GM12878 (cell line): ENCODE results near the gene CHRNG. TPM values are rescaled to one million over a fixed set of nuclear protein-coding genes. Genes with fewer than 3 reads are reported as not detected.

ENCODE experiments used
- ATAC-seq: fragments of 200-7000 bp; cut with Tn5 transposase; 3 replicates; pipeline ENCODE4 v1.9.1; 2020; ENCODE audit warnings: mild to moderate bottlenecking, moderate library complexity
- BruUV-seq: library from RNA; stranded (reverse); fragments of 400-500 nt; replicated peaks from 2 replicates; lab custom pipeline; 2021; lab: Mats Ljungman, UMichigan
- CTCF ChIA-PET: fragments of 300-600 bp; sonication (Branson Sonifier 250); formaldehyde crosslinking; extraction: SDS; loops from one replicate; lab custom pipeline; 2021; ENCODE audit warnings: inconsistent platforms; lab: Yijun Ruan, JAX
- POLR2A ChIA-PET: fragments of 350-600 bp; formaldehyde crosslinking; extraction: SDS; loops from one replicate; lab custom pipeline; 2021; ENCODE audit warnings: inconsistent platforms; lab: Charles Lee
- RAD21 ChIA-PET: fragments of 300-600 bp; sonication (Branson Sonifier 250); formaldehyde crosslinking; loops from one replicate; lab custom pipeline; 2023; ENCODE audit warnings: antibody characterized with exemption; ENCODE audit not compliant: unreplicated experiment; lab: Charles Lee
- SMC1A ChIA-PET: fragments of 300-600 bp; sonication (Branson Sonifier 250); formaldehyde crosslinking; loops from one replicate; lab custom pipeline; 2023; ENCODE audit not compliant: unreplicated experiment, uncharacterized antibody; lab: Charles Lee
- DNase-seq: peaks from one replicate; pipeline ENCODE4 v3.0.0-alpha.2; 2011; ENCODE audit warnings: low read depth, low spot score
- FAIRE-seq: peaks from 3 replicates; lab custom pipeline; 2011; peaks lifted over from hg19 to GRCh38; lab: Jason Lieb, UNC
- H2AFZ ChIP-seq: 2 replicates; pipeline ENCODE4 v1.6.0; 2011; ENCODE audit warnings: low read depth, low read length, control low read depth; ENCODE audit not compliant: control insufficient read depth
- H3K27ac ChIP-seq: 2 replicates; pipeline ENCODE4 v1.5.1; 2011; ENCODE audit warnings: control low read depth; ENCODE audit not compliant: control insufficient read depth, insufficient read depth
- H3K27me3 ChIP-seq, 2 experiments: replicated peaks in 1 of 2; 2 replicates each; pipeline versions ENCODE4 v1.6.0 to v1.6.1; 2011; ENCODE audit warnings: low read length in 1 of 2; ENCODE audit not compliant: control insufficient read depth in 2 of 2, insufficient read depth in 2 of 2
- H3K36me3 ChIP-seq, 2 experiments: 2 replicates each; pipeline ENCODE4 v1.5.1; 2011; ENCODE audit warnings: low read length in 1 of 2; ENCODE audit not compliant: control insufficient read depth in 2 of 2, insufficient read depth in 2 of 2
- H3K4me1 ChIP-seq: 2 replicates; pipeline ENCODE4 v1.6.1; 2011; ENCODE audit warnings: mild to moderate bottlenecking, low read length, moderate library complexity, mixed read lengths; ENCODE audit not compliant: control insufficient read depth, insufficient read depth
- H3K4me2 ChIP-seq: 2 replicates; pipeline ENCODE4 v1.6.0; 2011; ENCODE audit warnings: control low read depth; ENCODE audit not compliant: control insufficient read depth, insufficient read depth
- H3K4me3 ChIP-seq: fragments of 200-600 bp; sonication (generic); 2 replicates; pipeline ENCODE4 v1.5.1; 2016
- H3K79me2 ChIP-seq: 2 replicates; pipeline ENCODE4 v1.6.0; 2011; ENCODE audit warnings: low read length; ENCODE audit not compliant: control insufficient read depth, insufficient read depth
- H3K9ac ChIP-seq: 2 replicates; pipeline ENCODE4 v1.8.0; 2011; ENCODE audit warnings: low read length, control low read depth, mixed read lengths; ENCODE audit not compliant: control insufficient read depth, insufficient read depth
- H3K9me3 ChIP-seq: replicated peaks from 3 replicates; pipeline ENCODE4 v1.5.1; 2011; ENCODE audit warnings: mild to moderate bottlenecking, low read length; ENCODE audit not compliant: control insufficient read depth, insufficient read depth
- H4K20me1 ChIP-seq: 2 replicates; pipeline ENCODE4 v1.6.0; 2011; ENCODE audit not compliant: control insufficient read depth, insufficient read depth
- HDAC6 ChIP-seq: fragments of 200-600 bp; sonication (generic); IDR thresholded peaks from one replicate; pipeline ENCODE4 v1.8.0; 2017; ENCODE audit warnings: antibody characterized with exemption; ENCODE audit not compliant: unreplicated experiment
- KLF5 ChIP-seq: fragments of 450-650 bp; IDR thresholded peaks from 2 replicates; pipeline ENCODE4 v1.6.1; 2014; ENCODE audit warnings: mild to moderate bottlenecking; ENCODE audit not compliant: partially characterized antibody
- WGBS: methylation state at CpG from one replicate; pipeline ENCODE4 v1.1.6; 2016; ENCODE audit warnings: low lambda C conversion rate; ENCODE audit not compliant: insufficient replicate concordance, insufficient coverage; ENCODE audit errors: missing lambda C conversion rate; 5-methylcytosine and 5-hydroxymethylcytosine counted together
- in situ Hi-C: fragments of 300-500 bp; cut with MboI; formaldehyde crosslinking; loops from 9 replicates; pipeline ENCODE4 v1.14.3; 2018; ENCODE audit warnings: mixed read lengths
- intact Hi-C: fragments of 100-400 bp; cut with micrococcal nuclease; formaldehyde crosslinking; loops from one replicate; pipeline ENCODE4 v1.14.2; 2022; ENCODE audit not compliant: unreplicated experiment
- polyA plus RNA-seq, 11 experiments: library from polyadenylated mRNA; depleted of rRNA in 4 of 11; unstranded in 6 of 11; stranded (reverse) in 5 of 11; fragments of >200 nt; fragmentation: Nextera tagmentation in 4 of 11; fragmentation: Illumina TruSeq in 1 of 11; extraction: Ambion mirVana in 4 of 11; extraction: Trizol in 1 of 11; gene quantifications; 1 replicate in 1 of 11; 2 replicates in 10 of 11; pipeline versions ENCODE4 v1.2.1 to v1.2.3, GENCODE V29; 2011 to 2016; ENCODE audit warnings: inconsistent platforms in 2 of 11, missing spikeins in 2 of 11, low read depth in 1 of 11
- total RNA-seq, 4 experiments: library from RNA; depleted of rRNA in 3 of 4; stranded (reverse); fragments of >200 nt in 3 of 4; fragmentation: Illumina TruSeq in 1 of 4; extraction: Trizol in 1 of 4; gene quantifications; 2 replicates each; pipeline versions ENCODE4 v1.2.1 to v1.2.3, GENCODE V29; 2013 to 2021
- TF ChIP-seq, protein P1 (sequence below), 3 experiments: IDR thresholded peaks in 2 of 3; conservative IDR thresholded peaks in 1 of 3; 2 replicates each; pipeline ENCODE4 v1.5.1; 2011; ENCODE audit warnings: low read depth in 3 of 3, low read length in 3 of 3, mild to moderate bottlenecking in 3 of 3, control low read depth in 2 of 3, moderate library complexity in 2 of 3, inconsistent platforms in 1 of 3, mixed read lengths in 1 of 3; ENCODE audit not compliant: control insufficient read depth in 2 of 3, insufficient read depth in 1 of 3; ENCODE audit errors: extremely low read depth in 1 of 3

The CHRNG gene
- total and polyA plus RNA-seq, 10 of the 15 experiments (the other 5 are each of a cell fraction or from before 2014, with no cell fraction given) = 0.17 TPM; not detected in 9

GRCh38 chr2:232523682-232524597, 15.6 kb upstream of the CHRNG start:
- no peak overlapping the region for H3K27ac ChIP-seq
- no peaks in the 10 kb centered on the region for H4K20me1 ChIP-seq
- H3K27me3 ChIP-seq = peaks cover 3 to 6% of the 10 kb centered on the region in 2 experiments; a peak in 3 of 4 replicates
- TF ChIP-seq, protein P1, sequence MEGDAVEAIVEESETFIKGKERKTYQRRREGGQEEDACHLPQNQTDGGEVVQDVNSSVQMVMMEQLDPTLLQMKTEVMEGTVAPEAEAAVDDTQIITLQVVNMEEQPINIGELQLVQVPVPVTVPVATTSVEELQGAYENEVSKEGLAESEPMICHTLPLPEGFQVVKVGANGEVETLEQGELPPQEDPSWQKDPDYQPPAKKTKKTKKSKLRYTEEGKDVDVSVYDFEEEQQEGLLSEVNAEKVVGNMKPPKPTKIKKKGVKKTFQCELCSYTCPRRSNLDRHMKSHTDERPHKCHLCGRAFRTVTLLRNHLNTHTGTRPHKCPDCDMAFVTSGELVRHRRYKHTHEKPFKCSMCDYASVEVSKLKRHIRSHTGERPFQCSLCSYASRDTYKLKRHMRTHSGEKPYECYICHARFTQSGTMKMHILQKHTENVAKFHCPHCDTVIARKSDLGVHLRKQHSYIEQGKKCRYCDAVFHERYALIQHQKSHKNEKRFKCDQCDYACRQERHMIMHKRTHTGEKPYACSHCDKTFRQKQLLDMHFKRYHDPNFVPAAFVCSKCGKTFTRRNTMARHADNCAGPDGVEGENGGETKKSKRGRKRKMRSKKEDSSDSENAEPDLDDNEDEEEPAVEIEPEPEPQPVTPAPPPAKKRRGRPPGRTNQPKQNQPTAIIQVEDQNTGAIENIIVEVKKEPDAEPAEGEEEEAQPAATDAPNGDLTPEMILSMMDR (IDR thresholded peaks at IDR 0.05 in 2 of 3, conservative IDR thresholded peaks at IDR 0.05 in 1 of 3; ENCODE audit: control insufficient read depth in 2 of 3, extremely low read depth in 1 of 3, insufficient read depth in 1 of 3, low read depth in 3 of 3, low read length in 3 of 3) = 0 out of 6 replicates have a peak, but pooled peaks of 1 of the 3 experiments have one; percentile 14
- TF ChIP-seq HDAC6 (peak; percentile 78), KLF5 (no peak)
- ChIA-PET POLR2A (no interaction called here), SMC1A (no interaction called here), RAD21 (interaction anchor here (0.6 kb wide), 1 partner anchor 60 kb away, joined by 4 read pairs; no protein-coding TSS in a partner anchor), CTCF (interaction anchor here (0.7 kb wide), 1 partner anchor 77 kb away, joined by 3 read pairs; no protein-coding TSS in a partner anchor)
- ATAC-seq = peak; percentile 27
- no peak overlapping the region for H2AFZ ChIP-seq
- in situ Hi-C loops = no loop called here
- no peaks in the 10 kb centered on the region for H3K4me1 ChIP-seq
- H3K9ac ChIP-seq = no peak overlapping the region
- BruUV-seq = no TSS peak
- no peak for DNase-seq
- FAIRE-seq = no peak
- H3K9me3 ChIP-seq = no peaks in the 10 kb centered on the region
- no peaks in the 10 kb centered on the region for H3K36me3 ChIP-seq
- intact Hi-C loops = no loop called here
- H3K4me3 ChIP-seq = no peak overlapping the region
- no peak overlapping the region for H3K4me2 ChIP-seq
- no peaks in the 10 kb centered on the region for H3K79me2 ChIP-seq
- WGBS = 2% methylated on average over 54 of the region's 75 CpGs
